Right lobe of liver (tissue), 6 donors: Measurements from ENCODE around the gene GPC6. TPM values are rescaled to one million over a fixed set of nuclear protein-coding genes. Genes with fewer than 3 reads are reported as not detected.
A peak's percentile ranks its signal among the peaks of the same experiment; 100 is the strongest.

ENCODE experiments used
- ATAC-seq, 4 donors: fragments of 200-7000 bp; cut with Tn5 transposase; one replicate each; pipeline ENCODE4 v1.9.1; 2020; ENCODE audit warnings: mild to moderate bottlenecking in 4 of 4, moderate library complexity in 4 of 4
- DNase-seq, 3 donors: peaks; one replicate each; pipeline ENCODE4 v3.0.0-alpha.2; 2020
- H3K27ac ChIP-seq, 3 donors: fragments of 200-600 bp; one replicate each; pipeline ENCODE4 v1.8.0; 2022
- H3K27me3 ChIP-seq, 2 donors: fragments of 200-600 bp; one replicate each; pipeline ENCODE4 v1.8.0; 2022
- H3K36me3 ChIP-seq, 4 donors: fragments of 200-600 bp; sonication (generic) in 1 of 4; one replicate each; pipeline versions ENCODE4 v1.5.1 to v1.8.0; 2017 to 2022; ENCODE audit warnings: control low read depth in 1 of 4
- H3K4me1 ChIP-seq, 4 donors: fragments of 200-600 bp; sonication (generic) in 1 of 4; one replicate each; pipeline versions ENCODE4 v1.5.1 to v1.8.0; 2017 to 2022; ENCODE audit warnings: control low read depth in 1 of 4
- H3K4me3 ChIP-seq, 3 donors: fragments of 200-600 bp; one replicate each; pipeline ENCODE4 v1.8.0; 2022
- H3K9me3 ChIP-seq, 4 donors: fragments of 200-600 bp; sonication (generic) in 1 of 4; one replicate each; pipeline versions ENCODE4 v1.5.1 to v1.8.0; 2017 to 2022; ENCODE audit warnings: control low read depth in 1 of 4
- CTCF ChIP-seq, 4 donors: fragments of 200-600 bp in 3 of 4; fragments of 450-650 bp in 1 of 4; IDR thresholded peaks; one replicate each; pipeline versions ENCODE4 v1.5.1 to v1.8.0; 2016 to 2022; ENCODE audit warnings: antibody characterized with exemption in 4 of 4, mild to moderate bottlenecking in 2 of 4
- POLR2A ChIP-seq: fragments of 450-650 bp; IDR thresholded peaks from one replicate; pipeline ENCODE4 v1.6.1; 2017; ENCODE audit warnings: antibody characterized with exemption, mild to moderate bottlenecking
- WGBS: methylation state at CpG from one replicate; pipeline ENCODE4 v1.1.6; 2018; ENCODE audit warnings: low coverage, low lambda C conversion rate; ENCODE audit not compliant: insufficient coverage; ENCODE audit errors: missing lambda C conversion rate; 5-methylcytosine and 5-hydroxymethylcytosine counted together
- intact Hi-C, 2 donors: fragments of 100-400 bp; cut with DNase I; formaldehyde crosslinking; loops; one replicate each; pipeline versions ENCODE4 v1.11.2 to v1.14.1; 2022
- total RNA-seq, 6 experiments: library from RNA; depleted of rRNA in 2 of 6; stranded (reverse); fragments of >200 nt in 2 of 6; fragmentation: NEBNext Ultra II Directional in 3 of 6; extraction: Animal tissue kit (Norgen Biotek cat#: 25700) in 3 of 6; gene quantifications; one replicate each; pipeline versions ENCODE4 v1.1.0 to v1.2.4, GENCODE V29; 2016 to 2023
- donor health status: DM: no; HTN: yes; CAD: no.
- donor health status: DM: no; HTN: no; CAD: no.
- donor health status: DM: no; HTN: no; CAD: no.
- donor health status: DM: no; HTN: yes; CAD: no.
- donor health status: DM: no; HTN: yes; CAD: no.

GPC6 gene
- total RNA-seq, 6 experiments from 2014 or later = 18.6 to 30.1 (median 20.2) TPM

- 51% methylated on average over 5 of the region's 5 CpGs for WGBS
- Histone ChIP-seq H3K36me3 (no peaks in the 10 kb centered on the region), H3K9me3 (no peaks in the 10 kb centered on the region), H3K27me3 (no peaks in the 10 kb centered on the region), H3K4me3 (no peak overlapping the region), H3K27ac (no peak overlapping the region), H3K4me1 (peaks cover 0 to 13% (median under 1%) of the 10 kb centered on the region in 4 donors)
- intact Hi-C loops = no loop called here
- ATAC-seq (peak in 1 of 4 donors; percentile 61), DNase-seq (no peak)
- no peak for TF ChIP-seq CTCF (IDR thresholded peaks at IDR 0.05)
- no peak for TF ChIP-seq POLR2A
These were observed 39.2 kb downstream of the GPC6 start for GRCh38 chr13:93265800-93266199.

GRCh38 chr13:93266681-93267080, 40.1 kb downstream of the GPC6 start:
- TF ChIP-seq POLR2A (no peak), CTCF (IDR thresholded peaks at IDR 0.05) (no peak)
- H3K9me3 ChIP-seq = no peaks in the 10 kb centered on the region
- H3K27me3 ChIP-seq = no peaks in the 10 kb centered on the region
- ATAC-seq (no peak), DNase-seq (no peak)
- H3K36me3 ChIP-seq = no peaks in the 10 kb centered on the region
- no peak overlapping the region for H3K4me3 ChIP-seq
- H3K4me1 ChIP-seq = peaks cover 0 to 20% (median 7%) of the 10 kb centered on the region in 4 donors
- H3K27ac ChIP-seq = no peak overlapping the region
- intact Hi-C loops = no loop called here
- WGBS = 92% methylated on average over 1 of the region's 1 CpG

GRCh38 chr13:93268327-93269028, 41.9 kb downstream of the GPC6 start:
- Histone ChIP-seq H3K27me3 (no peaks in the 10 kb centered on the region), H3K4me3 (no peak overlapping the region), H3K4me1 (peaks cover 0 to 24% (median 9%) of the 10 kb centered on the region in 4 donors), H3K9me3 (no peaks in the 10 kb centered on the region), H3K27ac (no peak overlapping the region), H3K36me3 (no peaks in the 10 kb centered on the region)
- TF ChIP-seq POLR2A = no peak
- no peak for TF ChIP-seq CTCF (IDR thresholded peaks at IDR 0.05)
- DNase-seq (no peak), ATAC-seq (no peak)
- 83% methylated on average over 7 of the region's 7 CpGs for WGBS
- intact Hi-C loops = no loop called here

- intact Hi-C loops = no loop called here
These were observed 44.4 kb downstream of the GPC6 start for GRCh38 chr13:93270769-93271742.

More at GRCh38 chr13:93270769-93271742, 44.4 kb downstream of the GPC6 start:
- no peak for DNase-seq
- Histone ChIP-seq H3K27me3 (no peaks in the 10 kb centered on the region), H3K36me3 (no peaks in the 10 kb centered on the region), H3K9me3 (no peaks in the 10 kb centered on the region), H3K27ac (peak overlapping the region; percentile 1 to 68 (median 15)), H3K4me1 (peaks cover 0 to 24% (median 9%) of the 10 kb centered on the region in 4 donors), H3K4me3 (peak overlapping the region in 1 of 3 donors; percentile 14)
- peak; percentile 79 to 90 (median 86) for ATAC-seq
- no peak for TF ChIP-seq POLR2A
- no peak for TF ChIP-seq CTCF (IDR thresholded peaks at IDR 0.05)
- 35% methylated on average over 5 of the region's 5 CpGs for WGBS
